Ecto neural progenitor cell (in vitro differentiated cells): Measurements from ENCODE around the gene OR4M1.
"Not testable (repeated sequence)": the region's sequence is repeated elsewhere in the genome, so short reads cannot be mapped to it uniquely, and the experiment has no call there.

ENCODE experiments used
- DNase-seq: peaks from one replicate; pipeline ENCODE4 v3.0.0-alpha.2; 2018; ENCODE audit warnings: low spot score

The OR4M1 gene

GRCh38 chr14:19823178-19823577 is 49.9 kb downstream of the OR4M1 start:
- DNase-seq = no peak

- no peak for DNase-seq
These were observed 50.5 kb downstream of the OR4M1 start for GRCh38 chr14:19823765-19824164.

GRCh38 chr14:19827626-19828244 is 54.4 kb downstream of the OR4M1 start:
- not testable (repeated sequence) for DNase-seq

- DNase-seq = no peak
These were observed 55.0 kb downstream of the OR4M1 start for GRCh38 chr14:19828314-19828713.
